ENCODE results near the gene WDR81. TPM values are rescaled to one million over a fixed set of nuclear protein-coding genes. Genes with fewer than 3 reads are reported as not detected.
A peak's percentile ranks its signal among the peaks of the same experiment; 100 is the strongest.
"Not testable (repeated sequence)": the region's sequence is repeated elsewhere in the genome, so short reads cannot be mapped to it uniquely, and the experiment has no call there.

WDR81 gene
- total RNA-seq, 1 experiment from 2014 or later: 10.8 TPM

DNA sequence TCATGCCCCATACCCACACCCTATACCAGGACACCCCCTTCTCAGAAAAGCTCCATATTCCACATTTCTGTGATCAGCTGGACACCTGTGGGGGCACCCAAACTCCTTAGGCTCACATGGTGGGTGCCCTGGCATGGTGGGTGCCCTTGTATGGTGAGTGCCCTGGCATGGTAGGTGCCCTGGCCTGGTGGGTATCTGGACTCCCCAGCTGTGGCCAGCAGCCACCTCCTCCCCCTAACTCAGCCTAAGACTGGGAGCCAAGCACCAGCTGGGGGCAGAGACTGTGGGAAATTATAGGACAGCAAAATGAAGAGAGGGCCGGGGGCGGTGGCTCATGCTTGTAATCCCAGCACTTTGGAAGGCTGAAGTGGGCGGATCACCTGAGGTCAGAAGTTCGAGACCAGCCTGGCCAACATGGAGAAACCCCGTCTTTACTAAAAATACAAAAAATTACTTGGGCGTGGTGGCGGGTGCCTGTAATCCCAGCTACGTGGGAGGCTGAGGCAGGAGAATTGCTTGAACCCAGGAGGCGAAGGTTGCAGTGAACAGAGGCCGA, 15.6 kb upstream of the WDR81 start:
- not testable (repeated sequence) for DNase-seq (ENCODE audit: low read depth in 1 of 2, low spot score in 2 of 2); H3K27ac ChIP-seq; H3K27me3 ChIP-seq (replicated peaks); H3K9me3 ChIP-seq (replicated peaks); H3K4me3 ChIP-seq
- peaks cover 47% of the 10 kb centered on the region for H3K36me3 ChIP-seq
- peaks cover 31% of the 10 kb centered on the region for H3K4me1 ChIP-seq (replicated peaks)

DNA sequence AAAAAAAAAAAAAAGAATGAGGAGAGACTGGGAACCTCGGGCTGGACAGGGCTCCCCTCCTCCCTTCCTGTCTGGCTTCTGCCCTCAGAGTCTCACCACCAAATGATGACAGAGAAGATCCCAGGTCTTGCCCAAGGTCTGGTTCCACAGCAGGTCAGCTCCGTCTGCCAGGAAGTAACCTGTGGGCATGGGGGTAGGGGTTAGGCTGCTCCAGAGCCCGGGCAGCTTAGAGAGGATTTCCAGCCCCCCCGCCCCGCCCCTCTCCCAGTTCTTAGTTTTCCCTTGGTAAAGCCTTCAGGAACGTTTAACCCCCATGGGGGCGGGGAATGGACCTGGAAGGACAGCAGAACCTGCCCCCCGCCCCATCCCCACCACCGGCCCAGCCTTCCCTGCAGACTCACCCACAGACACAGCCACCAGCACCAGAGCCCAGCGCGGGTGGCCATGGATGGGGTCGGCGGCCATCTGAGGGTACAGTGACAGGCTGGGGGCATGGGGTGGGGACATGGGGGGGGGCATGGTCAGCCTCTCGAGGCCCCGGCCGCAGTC, 15.0 kb upstream of the WDR81 start:
- Histone ChIP-seq H3K36me3 (peaks cover 53% of the 10 kb centered on the region), H3K27me3 (replicated peaks) (no peaks in the 10 kb centered on the region), H3K4me3 (peak overlapping the region; percentile 55), H3K27ac (no peak overlapping the region), H3K9me3 (replicated peaks) (no peaks in the 10 kb centered on the region), H3K4me1 (replicated peaks) (peaks cover 35% of the 10 kb centered on the region)
- DNase-seq (ENCODE audit: low read depth in 1 of 2, low spot score in 2 of 2): no peak

GRCh38 chr17:1709971-1710806, 14.3 kb upstream of the WDR81 start, which contains the start of gene TLCD2:
TSS of gene TLCD2 (minus strand) at chr17:1710377. CDS start at chr17:1710242, 135 bp downstream.
- H3K27ac ChIP-seq: peak within 1 kb of the TSS; percentile 52
- DNase-seq (ENCODE audit: low read depth in 1 of 2, low spot score in 2 of 2): peak; percentile 58 to 69

DNA sequence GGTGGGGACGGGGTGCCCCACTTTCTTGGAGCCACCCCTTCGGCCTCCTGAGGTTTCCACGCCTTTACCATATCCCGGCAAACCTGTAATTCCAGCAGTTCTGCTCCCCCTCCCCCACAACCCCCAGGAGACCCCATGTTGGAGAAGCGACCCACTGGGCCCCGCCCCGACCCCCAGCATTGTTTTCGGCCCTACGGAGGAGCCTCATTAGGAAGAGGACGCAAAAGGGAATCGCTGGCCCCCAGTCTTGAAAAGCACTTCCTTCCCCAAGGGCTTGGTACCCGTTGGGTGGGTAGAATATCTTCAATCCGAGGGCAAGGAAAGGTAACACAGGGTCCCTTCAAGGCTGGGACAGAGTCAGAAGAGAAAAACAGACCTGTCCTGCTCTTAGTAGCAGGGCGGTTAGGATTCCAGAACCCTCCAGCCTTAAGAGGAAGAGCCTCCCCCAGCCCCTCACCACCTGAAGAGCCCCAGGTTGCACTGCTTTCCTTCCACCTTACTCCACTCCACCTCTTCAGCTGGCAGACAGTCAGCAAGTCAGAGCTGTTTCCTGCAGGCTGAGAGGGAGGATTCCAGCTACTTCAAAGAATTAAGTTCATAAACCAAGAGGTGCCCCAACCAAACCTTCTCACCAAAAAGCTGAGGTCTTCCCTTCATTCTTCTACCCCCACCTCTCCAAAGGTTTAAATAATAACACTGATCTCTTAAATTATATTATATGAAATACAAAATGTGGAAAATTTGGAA, 13.5 kb upstream of the WDR81 start:
- H3K36me3 ChIP-seq: peaks cover 62% of the 10 kb centered on the region
- no peaks in the 10 kb centered on the region for H3K27me3 ChIP-seq (replicated peaks)
- H3K4me3 ChIP-seq: peak overlapping the region; percentile 55
- H3K4me1 ChIP-seq (replicated peaks): peaks cover 35% of the 10 kb centered on the region
- no peak for DNase-seq (ENCODE audit: low read depth in 1 of 2, low spot score in 2 of 2)
- H3K27ac ChIP-seq: peak overlapping the region; percentile 52; the same call in 1 of the 2 replicates
- no peaks in the 10 kb centered on the region for H3K9me3 ChIP-seq (replicated peaks)

More at GRCh38 chr17:1709971-1710806, 14.3 kb upstream of the WDR81 start, which contains the start of gene TLCD2:
- Histone ChIP-seq H3K4me1 (replicated peaks) (peaks cover 35% of the 10 kb centered on the region), H3K27me3 (replicated peaks) (no peaks in the 10 kb centered on the region), H3K36me3 (peaks cover 58% of the 10 kb centered on the region), H3K4me3 (peak within 1 kb of the TSS; percentile 55), H3K9me3 (replicated peaks) (no peaks in the 10 kb centered on the region)

GRCh38 chr17:1711804-1712203, 12.7 kb upstream of the WDR81 start:
- Histone ChIP-seq H3K4me3 (no peak overlapping the region), H3K36me3 (peaks cover 62% of the 10 kb centered on the region), H3K27me3 (replicated peaks) (no peaks in the 10 kb centered on the region), H3K9me3 (replicated peaks) (no peaks in the 10 kb centered on the region), H3K4me1 (replicated peaks) (peaks cover 35% of the 10 kb centered on the region), H3K27ac (no peak overlapping the region)
- no peak for DNase-seq (ENCODE audit: low read depth in 1 of 2, low spot score in 2 of 2)

- Histone ChIP-seq H3K27ac (no peak overlapping the region), H3K4me1 (replicated peaks) (peaks cover 36% of the 10 kb centered on the region), H3K36me3 (peaks cover 62% of the 10 kb centered on the region), H3K27me3 (replicated peaks) (no peaks in the 10 kb centered on the region), H3K9me3 (replicated peaks) (no peaks in the 10 kb centered on the region), H3K4me3 (no peak overlapping the region)
- no peak for DNase-seq (ENCODE audit: low read depth in 1 of 2, low spot score in 2 of 2)
Measured at GRCh38 chr17:1712271-1712670, 12.2 kb upstream of the WDR81 start.

- Histone ChIP-seq H3K27ac (peak overlapping the region; percentile 63; the same call in 1 of the 2 replicates), H3K4me3 (peak overlapping the region; percentile 51), H3K36me3 (peaks cover 58% of the 10 kb centered on the region), H3K4me1 (replicated peaks) (peaks cover 46% of the 10 kb centered on the region), H3K9me3 (replicated peaks) (no peaks in the 10 kb centered on the region), H3K27me3 (replicated peaks) (no peaks in the 10 kb centered on the region)
- DNase-seq (ENCODE audit: low read depth in 1 of 2, low spot score in 2 of 2): no peak
Measured at GRCh38 chr17:1713160-1713877, 11.2 kb upstream of the WDR81 start.

DNA sequence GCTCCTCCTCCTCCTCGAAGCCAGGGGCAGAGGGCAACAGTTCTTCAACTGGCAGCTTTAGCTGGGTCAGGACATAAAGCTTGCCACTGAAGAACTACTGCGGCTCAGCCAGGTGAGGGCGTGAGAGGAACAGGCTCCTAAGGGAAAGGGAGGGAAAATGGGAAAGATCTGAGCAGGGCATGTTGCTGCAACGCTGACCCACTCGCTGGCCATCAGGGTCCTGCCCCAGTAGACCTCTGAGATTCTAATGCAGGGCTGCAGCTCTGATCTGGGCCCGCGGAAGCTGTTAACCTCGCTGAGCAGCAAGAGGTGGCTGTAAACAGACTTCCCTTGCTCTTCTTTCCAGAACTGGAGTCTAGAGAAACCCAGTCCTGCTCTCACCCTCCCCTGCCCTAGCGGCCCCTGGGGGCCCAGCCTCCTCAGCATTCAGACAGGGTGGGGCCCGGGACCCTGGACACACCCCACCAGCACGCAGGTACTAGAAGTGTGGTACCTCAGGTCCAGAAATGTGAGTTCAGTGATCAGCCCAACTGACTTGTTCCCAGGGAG, 10.6 kb upstream of the WDR81 start:
- H3K9me3 ChIP-seq (replicated peaks): no peaks in the 10 kb centered on the region
- H3K27me3 ChIP-seq (replicated peaks): no peaks in the 10 kb centered on the region
- DNase-seq (ENCODE audit: low read depth in 1 of 2, low spot score in 2 of 2): peak in 1 of 2 experiments; percentile 44
- H3K4me3 ChIP-seq: peak overlapping the region; percentile 51
- H3K27ac ChIP-seq: peak overlapping the region; percentile 63
- H3K4me1 ChIP-seq (replicated peaks): peaks cover 48% of the 10 kb centered on the region
- peaks cover 53% of the 10 kb centered on the region for H3K36me3 ChIP-seq

DNA sequence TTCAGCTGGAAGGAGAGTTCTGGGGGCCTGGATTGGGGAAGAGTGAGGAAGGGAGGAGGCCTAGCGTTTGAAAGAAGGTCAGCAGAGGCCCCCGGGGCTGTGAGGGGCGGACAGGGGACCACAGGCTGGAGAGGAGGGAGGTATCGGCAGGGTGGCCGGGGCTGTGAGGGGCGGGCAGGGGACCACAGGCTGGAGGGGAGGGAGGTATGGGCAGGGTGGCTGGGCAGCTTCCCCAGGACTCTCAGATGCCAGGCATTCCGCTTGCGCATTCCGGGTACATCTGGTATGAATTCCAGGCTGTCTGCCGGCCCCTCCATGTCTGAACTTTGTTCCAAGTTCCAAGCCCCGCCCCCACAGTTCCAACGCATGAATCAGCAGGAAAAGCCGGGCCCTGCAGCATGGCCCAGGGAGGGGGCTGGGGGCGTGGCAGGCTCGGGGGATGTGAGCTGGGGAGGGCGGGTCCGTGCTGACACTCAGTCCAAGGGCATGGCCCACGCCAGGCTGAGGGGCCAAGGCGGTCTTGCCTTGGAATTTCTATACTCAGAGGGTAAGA, 10.0 kb upstream of the WDR81 start:
- H3K36me3 ChIP-seq: peaks cover 53% of the 10 kb centered on the region
- no peaks in the 10 kb centered on the region for H3K27me3 ChIP-seq (replicated peaks)
- H3K4me3 ChIP-seq: peak overlapping the region; percentile 51
- H3K4me1 ChIP-seq (replicated peaks): peaks cover 48% of the 10 kb centered on the region
- DNase-seq (ENCODE audit: low read depth in 1 of 2, low spot score in 2 of 2): peak; percentile 95 to 100
- H3K27ac ChIP-seq: peak overlapping the region; percentile 88
- no peaks in the 10 kb centered on the region for H3K9me3 ChIP-seq (replicated peaks)

DNA sequence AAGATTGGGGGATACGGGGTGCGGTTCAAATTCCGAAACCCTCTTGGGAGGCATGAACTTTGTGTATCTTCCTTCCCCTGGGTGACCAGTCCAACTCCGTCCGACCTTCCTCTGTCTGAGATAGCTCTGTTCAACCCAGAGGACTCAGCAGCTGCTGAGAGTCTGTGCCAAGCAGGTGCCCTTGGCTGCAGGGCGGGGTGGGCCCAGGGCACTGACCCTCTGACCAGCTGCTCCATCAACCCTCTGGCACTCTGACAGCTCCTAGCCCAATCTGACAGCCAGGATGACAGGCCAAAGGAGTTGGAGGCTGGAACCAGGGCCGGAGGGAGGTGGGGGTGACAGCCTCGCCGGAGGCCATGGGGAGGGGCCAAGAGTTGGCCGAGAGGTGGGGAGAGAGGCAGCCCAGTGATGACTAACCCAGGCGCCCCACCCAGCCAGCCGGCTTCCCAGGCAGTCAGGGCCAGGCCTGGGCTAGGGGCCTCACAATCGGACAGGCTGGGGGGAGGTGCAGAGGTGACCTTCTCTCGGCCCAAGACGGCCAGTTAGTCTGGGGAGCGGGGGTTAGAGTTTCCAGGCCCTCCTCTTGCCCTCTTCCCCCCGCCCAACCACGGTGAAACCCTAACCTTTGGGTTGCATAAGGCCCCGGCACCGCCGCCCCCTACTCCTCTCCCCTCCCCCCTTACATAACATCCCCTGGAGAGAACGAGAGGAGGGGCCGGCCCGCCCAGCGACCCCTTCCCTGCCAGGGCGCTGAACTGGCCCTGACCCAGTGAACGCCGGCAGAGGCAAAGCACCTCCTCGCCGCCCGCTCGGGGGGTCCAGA, 9.3 kb upstream of the WDR81 start:
- DNase-seq (ENCODE audit: low read depth in 1 of 2, low spot score in 2 of 2): peak; percentile 94 to 96
- no peaks in the 10 kb centered on the region for H3K27me3 ChIP-seq (replicated peaks)
- H3K4me3 ChIP-seq: peak overlapping the region; percentile 51
- peak overlapping the region; percentile 88 for H3K27ac ChIP-seq
- H3K36me3 ChIP-seq: peaks cover 50% of the 10 kb centered on the region
- no peaks in the 10 kb centered on the region for H3K9me3 ChIP-seq (replicated peaks)
- H3K4me1 ChIP-seq (replicated peaks): peaks cover 44% of the 10 kb centered on the region

- Histone ChIP-seq H3K27me3 (replicated peaks) (no peaks in the 10 kb centered on the region), H3K36me3 (peaks cover 46% of the 10 kb centered on the region), H3K4me1 (replicated peaks) (peaks cover 39% of the 10 kb centered on the region), H3K4me3 (peak overlapping the region; percentile 51), H3K27ac (peak overlapping the region; percentile 88), H3K9me3 (replicated peaks) (no peaks in the 10 kb centered on the region)
- no peak for DNase-seq (ENCODE audit: low read depth in 1 of 2, low spot score in 2 of 2)
Measured at GRCh38 chr17:1715803-1716075, 8.8 kb upstream of the WDR81 start.

Data from SJSA1 (cell line).